ENCODE data around the gene RETN. TPM values are rescaled to one million over a fixed set of nuclear protein-coding genes. Genes with fewer than 3 reads are reported as not detected.
A peak's percentile ranks its signal among the peaks of the same experiment; 100 is the strongest.
"Not testable (repeated sequence)": the region's sequence is repeated elsewhere in the genome, so short reads cannot be mapped to it uniquely, and the experiment has no call there.

Gene RETN
- polyA plus RNA-seq, 2 of the 4 experiments (the other 2 are of a cell fraction), result not detected

GRCh38 chr19:7642295-7643030, 26.4 kb upstream of the RETN start:
- TF ChIP-seq HOXB5 (CRISPR knock-in tag; IDR thresholded peaks at IDR 0.05), result no peak
- no peak for TF ChIP-seq BHLHE40 (IDR thresholded peaks at IDR 0.05; ENCODE audit: low read depth, low read length)
- no peak for TF ChIP-seq ZFP36 (IDR thresholded peaks at IDR 0.05; ENCODE audit: borderline replicate concordance, partially characterized antibody)
- no peak for TF ChIP-seq JUN (IDR thresholded peaks at IDR 0.05)
- no peak for TF ChIP-seq CTCF (IDR thresholded peaks at IDR 0.05)
- no peak for TF ChIP-seq RNF2 (IDR thresholded peaks at IDR 0.05; ENCODE audit: borderline replicate concordance, low read depth)
- no peak for TF ChIP-seq ELK1 (IDR thresholded peaks at IDR 0.05; ENCODE audit: low read depth, low read length)
- no peak for TF ChIP-seq NR3C1 (IDR thresholded peaks at IDR 0.05)
- TF ChIP-seq HMGXB4 (CRISPR knock-in tag; IDR thresholded peaks at IDR 0.05; ENCODE audit: borderline replicate concordance), result no peak
- no peak for TF ChIP-seq NFE2L2 (conservative IDR thresholded peaks at IDR 0.05; ENCODE audit: low read length)
- TF ChIP-seq SREBF2 (IDR thresholded peaks at IDR 0.05), result no peak
- TF ChIP-seq HEYL (CRISPR knock-in tag; IDR thresholded peaks at IDR 0.05), result no peak
- TF ChIP-seq REST (IDR thresholded peaks at IDR 0.05), result no peak
- no peak overlapping the region for H3K4me2 ChIP-seq
- ATAC-seq, result no peak

GRCh38 chr19:7643031-7643415, 25.8 kb upstream of the RETN start:
- H3K4me1 ChIP-seq, result no peaks in the 10 kb centered on the region
- H3K4me3 ChIP-seq, result no peak overlapping the region
- CTCF ChIA-PET, result interaction anchor here (1.7 to 1.9 kb wide), 3 partner anchors 8 to 36 kb away, joined by 3 to 9 read pairs (median 5); no protein-coding TSS in a partner anchor
- FAIRE-seq (no peak), ATAC-seq (no peak), DNase-seq (ENCODE audit: low read depth in 1 of 2, low spot score in 1 of 2) (no peak)
- no peaks in the 10 kb centered on the region for H3K9me3 ChIP-seq
- 100% methylated on average over 4 of the region's 8 CpGs for WGBS (ENCODE audit: missing lambda C conversion rate)
- POLR2A ChIA-PET, result no interaction called here
- H3K4me2 ChIP-seq, result no peak overlapping the region
- H3K27ac ChIP-seq, result no peak overlapping the region
- TF ChIP-seq SMC3 (IDR thresholded peaks at IDR 0.05) (no peak), PHF8 (IDR thresholded peaks at IDR 0.05; ENCODE audit: borderline replicate concordance, low read depth) (no peak), EHF (CRISPR knock-in tag; IDR thresholded peaks at IDR 0.05) (no peak), E2F6 (IDR thresholded peaks at IDR 0.05; ENCODE audit: borderline replicate concordance, low read depth) (no peak)

More at GRCh38 chr19:7642295-7643030, 26.4 kb upstream of the RETN start:
- POLR2A ChIA-PET, result no interaction called here
- Histone ChIP-seq H3K4me3 (no peak overlapping the region), H3K4me1 (no peaks in the 10 kb centered on the region), H3K27ac (no peak overlapping the region), H3K9me3 (no peaks in the 10 kb centered on the region)
- no peak for DNase-seq (ENCODE audit: low read depth in 1 of 2, low spot score in 1 of 2)
- 95% methylated on average over 23 of the region's 27 CpGs for WGBS (ENCODE audit: missing lambda C conversion rate)
- CTCF ChIA-PET, result interaction anchor here (0.9 to 1.9 kb wide), 4 partner anchors 9 to 37 kb away, joined by 3 to 9 read pairs (median 4); no protein-coding TSS in a partner anchor
- no peak for FAIRE-seq

- H3K4me3 ChIP-seq, FAIRE-seq, H3K9me3 ChIP-seq, H3K27ac ChIP-seq, POLR2A ChIA-PET, H3K4me1 ChIP-seq, ATAC-seq, H3K4me2 ChIP-seq: not testable (repeated sequence)
- peak in 1 of 2 experiments; percentile 57 for DNase-seq (ENCODE audit: low read depth in 1 of 2, low spot score in 1 of 2)
- CTCF ChIA-PET, result interaction anchor here (1.3 to 1.9 kb wide), 4 partner anchors 7 to 76 kb away, joined by 3 to 9 read pairs (median 6); partner anchors contain the start of gene TRAPPC5
- 77% methylated on average over 8 of the region's 10 CpGs for WGBS (ENCODE audit: missing lambda C conversion rate)
Measured at GRCh38 chr19:7643629-7644549, 25.0 kb upstream of the RETN start.
